HG02852 (cell line): ENCODE data around the gene RBM28.

Experiments used
- ATAC-seq: cut with Tn5 transposase; IDR thresholded peaks from one replicate; pipeline ENCODE4 v1.9.1; 2021; ENCODE audit warnings: mild to moderate bottlenecking, moderate library complexity; ENCODE audit not compliant: unreplicated experiment

The RBM28 gene

DNA sequence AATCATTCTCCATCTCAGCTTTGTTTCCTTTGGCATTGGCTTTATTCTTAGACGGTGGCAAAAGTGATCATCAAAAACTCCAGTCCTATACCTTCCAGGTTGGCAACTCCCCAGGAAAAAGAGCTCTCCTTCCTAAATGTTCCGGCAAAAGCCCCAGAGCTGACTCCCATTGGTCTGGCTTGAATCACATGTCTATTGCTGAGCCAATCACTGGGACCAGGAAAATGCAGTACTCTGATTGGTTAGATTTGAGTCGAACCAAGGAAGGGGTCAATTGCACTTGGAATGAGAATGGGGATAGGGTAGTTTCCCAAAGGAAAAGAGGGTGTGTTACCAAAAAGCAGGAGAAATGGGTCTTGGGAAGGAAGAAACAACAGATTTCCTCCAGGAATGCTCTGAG lies 80.3 kb downstream of the RBM28 start:
- no peak for ATAC-seq

- ATAC-seq = no peak
These were observed 81.3 kb downstream of the RBM28 start for GRCh38 chr7:128262273-128263028.

- ATAC-seq = no peak
These were observed 83.5 kb downstream of the RBM28 start for GRCh38 chr7:128260069-128260795.

DNA sequence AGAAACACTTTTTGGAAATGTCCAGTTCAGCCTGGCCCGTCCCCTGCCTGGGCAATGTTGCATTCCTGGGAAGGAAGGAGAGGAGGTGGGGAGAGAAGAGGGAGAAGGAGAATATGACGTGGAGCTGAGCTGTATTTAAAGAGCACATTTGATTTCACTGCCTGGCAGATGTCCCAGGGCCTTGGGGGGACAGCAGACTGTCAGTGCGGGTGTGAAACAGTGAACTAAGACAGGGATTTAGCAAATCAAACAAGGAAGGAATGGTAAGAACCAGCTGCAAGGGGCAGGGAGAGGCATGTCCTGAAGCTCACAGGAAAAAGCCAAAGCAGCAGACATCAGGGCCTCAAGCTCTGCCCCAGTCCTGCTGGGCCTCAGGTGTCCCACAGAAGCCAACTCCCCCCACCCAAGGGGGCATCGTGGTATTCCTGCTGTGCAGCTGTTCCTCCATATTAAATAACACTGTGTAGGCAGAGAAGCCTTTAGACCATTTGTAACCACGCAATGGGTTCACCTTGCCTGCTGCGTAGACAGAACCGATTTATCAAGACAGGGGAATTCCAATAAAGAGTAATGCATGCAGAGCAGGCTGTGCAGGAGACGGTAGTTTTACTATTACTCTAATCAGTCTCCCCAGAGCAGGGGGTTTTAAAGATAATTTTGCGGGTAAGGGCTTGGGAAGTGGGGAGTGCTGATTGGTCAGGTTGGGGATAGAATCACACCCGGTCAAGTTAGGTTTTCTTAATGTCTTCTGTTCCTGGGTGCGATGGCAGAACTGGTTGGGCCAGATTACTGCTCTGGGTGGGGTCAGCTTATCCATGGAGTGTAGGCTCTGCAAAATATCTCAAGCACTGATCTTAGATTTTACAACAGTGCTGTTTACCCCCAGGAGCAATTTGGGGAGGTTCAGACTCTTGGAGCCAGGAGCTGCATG lies 84.3 kb downstream of the RBM28 start:
- no peak for ATAC-seq

DNA sequence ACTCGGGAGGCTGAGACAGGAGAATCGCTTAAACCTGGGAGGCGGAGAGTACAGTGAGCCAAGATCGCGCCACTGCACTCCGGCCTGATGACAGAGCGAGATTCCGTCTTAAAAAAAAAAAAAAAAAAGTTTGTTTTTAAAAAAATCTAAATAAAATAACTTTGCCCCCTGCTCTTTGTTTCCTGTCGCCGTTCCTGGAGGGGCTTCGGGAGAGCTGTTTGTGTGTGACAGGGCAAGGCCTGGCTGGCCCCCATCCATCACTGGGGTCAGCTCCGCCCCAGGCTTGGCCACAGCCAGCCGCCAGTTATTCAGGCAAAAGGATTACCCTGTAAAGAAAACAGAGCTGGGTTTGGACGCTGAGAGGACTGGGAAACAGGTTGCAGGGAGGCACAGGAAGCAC lies 86.2 kb downstream of the RBM28 start:
- no peak for ATAC-seq

GRCh38 chr7:128255271-128255670 lies 88.4 kb downstream of the RBM28 start:
- ATAC-seq = no peak

DNA sequence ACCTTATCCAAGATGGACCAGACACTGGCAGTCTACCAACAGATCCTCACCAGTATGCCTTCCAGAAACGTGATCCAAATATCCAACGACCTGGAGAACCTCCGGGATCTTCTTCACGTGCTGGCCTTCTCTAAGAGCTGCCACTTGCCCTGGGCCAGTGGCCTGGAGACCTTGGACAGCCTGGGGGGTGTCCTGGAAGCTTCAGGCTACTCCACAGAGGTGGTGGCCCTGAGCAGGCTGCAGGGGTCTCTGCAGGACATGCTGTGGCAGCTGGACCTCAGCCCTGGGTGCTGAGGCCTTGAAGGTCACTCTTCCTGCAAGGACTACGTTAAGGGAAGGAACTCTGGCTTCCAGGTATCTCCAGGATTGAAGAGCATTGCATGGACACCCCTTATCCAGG lies 89.2 kb downstream of the RBM28 start:
- ATAC-seq = no peak

- ATAC-seq = no peak
These were observed 90.0 kb downstream of the RBM28 start for GRCh38 chr7:128253701-128254100.

- ATAC-seq = no peak
These were observed 92.4 kb downstream of the RBM28 start for GRCh38 chr7:128251337-128251736.
